Gastroesophageal sphincter (tissue), 3 donors: ENCODE results near the gene KPNA3.

Source experiments
- CTCF ChIP-seq, 4 experiments: fragments of 200-600 bp in 2 of 4; fragments of 450-650 bp in 2 of 4; sonication (generic) in 1 of 4; IDR thresholded peaks; one replicate each; pipeline ENCODE4 v1.5.1; 2017 to 2019; ENCODE audit warnings: antibody characterized with exemption in 4 of 4, mild to moderate bottlenecking in 2 of 4, moderate library complexity in 2 of 4
- POLR2A ChIP-seq, 2 donors: fragments of 450-650 bp; IDR thresholded peaks; one replicate each; pipeline ENCODE4 v1.6.1; 2017; ENCODE audit warnings: antibody characterized with exemption in 2 of 2, mild to moderate bottlenecking in 2 of 2, moderate library complexity in 1 of 2

GRCh38 chr13:49760558-49760957, 31.9 kb downstream of the KPNA3 start:
- TF ChIP-seq CTCF (IDR thresholded peaks at IDR 0.05) (no peak), POLR2A (IDR thresholded peaks at IDR 0.05) (no peak)
